ENCODE results near the gene NPC2. TPM values are rescaled to one million over a fixed set of nuclear protein-coding genes. Genes with fewer than 3 reads are reported as not detected.

The NPC2 gene
- total and polyA plus RNA-seq, 11 donors: 69.4 to 374 (median 135) TPM

- peaks cover 0 to 39% (median 0%) of the 10 kb centered on the region in 9 donors for H3K36me3 ChIP-seq
- DNase-seq (peak in 1 of 5 donors; percentile 41), ATAC-seq (no peak)
- H3K4me1 ChIP-seq: peaks cover 0 to 6% (median 0%) of the 10 kb centered on the region in 12 donors
- no peaks in the 10 kb centered on the region for H3K9me3 ChIP-seq
- intact Hi-C loops (cut with DNase I): no loop called here
- H3K27me3 ChIP-seq: no peaks in the 10 kb centered on the region
- TF ChIP-seq, protein P1, sequence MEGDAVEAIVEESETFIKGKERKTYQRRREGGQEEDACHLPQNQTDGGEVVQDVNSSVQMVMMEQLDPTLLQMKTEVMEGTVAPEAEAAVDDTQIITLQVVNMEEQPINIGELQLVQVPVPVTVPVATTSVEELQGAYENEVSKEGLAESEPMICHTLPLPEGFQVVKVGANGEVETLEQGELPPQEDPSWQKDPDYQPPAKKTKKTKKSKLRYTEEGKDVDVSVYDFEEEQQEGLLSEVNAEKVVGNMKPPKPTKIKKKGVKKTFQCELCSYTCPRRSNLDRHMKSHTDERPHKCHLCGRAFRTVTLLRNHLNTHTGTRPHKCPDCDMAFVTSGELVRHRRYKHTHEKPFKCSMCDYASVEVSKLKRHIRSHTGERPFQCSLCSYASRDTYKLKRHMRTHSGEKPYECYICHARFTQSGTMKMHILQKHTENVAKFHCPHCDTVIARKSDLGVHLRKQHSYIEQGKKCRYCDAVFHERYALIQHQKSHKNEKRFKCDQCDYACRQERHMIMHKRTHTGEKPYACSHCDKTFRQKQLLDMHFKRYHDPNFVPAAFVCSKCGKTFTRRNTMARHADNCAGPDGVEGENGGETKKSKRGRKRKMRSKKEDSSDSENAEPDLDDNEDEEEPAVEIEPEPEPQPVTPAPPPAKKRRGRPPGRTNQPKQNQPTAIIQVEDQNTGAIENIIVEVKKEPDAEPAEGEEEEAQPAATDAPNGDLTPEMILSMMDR (IDR thresholded peaks at IDR 0.05): no peak
- TF ChIP-seq POLR2A (IDR thresholded peaks at IDR 0.05): no peak
- H3K27ac ChIP-seq: no peak overlapping the region
- H3K4me3 ChIP-seq: no peak overlapping the region
Observed at GRCh38 chr14:74524812-74525135, 31.7 kb upstream of the NPC2 start.

DNA sequence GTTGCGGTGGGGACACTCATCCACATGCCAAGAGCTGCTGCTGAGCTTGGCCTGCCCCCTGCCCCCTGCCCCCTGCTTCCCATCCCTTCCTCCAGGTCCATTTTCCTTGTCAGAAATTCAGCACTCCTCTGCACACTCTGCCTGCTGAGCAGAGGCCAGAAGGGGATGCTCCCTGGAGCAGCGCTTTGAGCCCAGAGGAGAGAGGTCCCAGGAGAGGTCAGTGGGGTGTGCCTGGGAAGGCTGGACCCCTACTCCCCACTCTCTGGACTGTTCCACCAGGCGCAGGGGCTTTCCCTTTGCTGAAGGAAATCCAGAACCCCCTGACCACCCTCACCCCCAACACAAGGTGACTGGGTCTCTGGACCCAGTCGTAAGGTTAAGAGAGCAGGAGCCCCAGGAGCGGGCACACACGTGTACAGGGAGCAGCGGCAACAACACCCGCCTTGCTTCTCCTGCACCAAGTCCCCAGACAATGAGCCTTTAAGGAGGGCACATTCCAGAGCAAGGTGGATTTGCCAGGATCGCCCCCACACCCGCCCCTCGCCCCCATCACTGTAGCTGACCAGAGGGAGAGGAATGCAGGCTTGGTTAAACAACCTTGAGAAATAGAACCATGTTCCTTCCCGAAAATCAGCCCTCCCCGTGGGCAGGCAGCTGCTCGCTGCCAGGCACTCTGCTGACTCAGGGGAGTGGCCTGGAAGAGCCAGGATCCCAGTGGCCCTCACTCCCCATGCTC, 31.1 kb upstream of the NPC2 start:
- H3K36me3 ChIP-seq: peaks cover 0 to 35% (median 0%) of the 10 kb centered on the region in 9 donors
- no peak for ATAC-seq
- intact Hi-C loops (cut with DNase I): no loop called here

GRCh38 chr14:74522740-74523139, 29.6 kb upstream of the NPC2 start:
- WGBS, 4 donors: 92 to 98% (median 94%) methylated on average over 6 to 7 of the region's 7 CpGs

More for the DNA sequence above, 31.1 kb upstream of the NPC2 start:
- no peaks in the 10 kb centered on the region for H3K27me3 ChIP-seq
- WGBS, 4 donors: 60 to 88% (median 86%) methylated on average over 10 to 14 of the region's 14 CpGs
- H3K4me1 ChIP-seq: peaks cover 0 to 6% (median 0%) of the 10 kb centered on the region in 12 donors
- no peaks in the 10 kb centered on the region for H3K9me3 ChIP-seq
- TF ChIP-seq, protein P1 (IDR thresholded peaks at IDR 0.05): no peak
- no peak for TF ChIP-seq POLR2A (IDR thresholded peaks at IDR 0.05)
- DNase-seq: peak in 1 of 5 donors; percentile 12
- no peak overlapping the region for H3K27ac ChIP-seq
- H3K4me3 ChIP-seq: no peak overlapping the region

GRCh38 chr14:74521756-74522155, 28.7 kb upstream of the NPC2 start:
- TF ChIP-seq, protein P1 (IDR thresholded peaks at IDR 0.05): no peak
- no peak for TF ChIP-seq POLR2A (IDR thresholded peaks at IDR 0.05)
- intact Hi-C loops (cut with DNase I): no loop called here
- WGBS, 4 donors: 87 to 92% (median 90%) methylated on average over 6 to 10 of the region's 10 CpGs
- peaks cover 0 to 45% (median 0%) of the 10 kb centered on the region in 9 donors for H3K36me3 ChIP-seq
- DNase-seq: peak in 2 of 5 donors; percentile 11 to 61
- no peak overlapping the region for H3K4me3 ChIP-seq
- H3K9me3 ChIP-seq: no peaks in the 10 kb centered on the region
- H3K27me3 ChIP-seq: no peaks in the 10 kb centered on the region
- H3K27ac ChIP-seq: no peak overlapping the region
- no peak for ATAC-seq
- peaks cover 0 to 6% (median 0%) of the 10 kb centered on the region in 12 donors for H3K4me1 ChIP-seq

More at GRCh38 chr14:74522740-74523139, 29.6 kb upstream of the NPC2 start:
- DNase-seq (peak in 2 of 5 donors; percentile 4 to 45), ATAC-seq (no peak)
- no peak overlapping the region for H3K27ac ChIP-seq
- peaks cover 0 to 42% (median 0%) of the 10 kb centered on the region in 9 donors for H3K36me3 ChIP-seq
- no peaks in the 10 kb centered on the region for H3K27me3 ChIP-seq
- no peak overlapping the region for H3K4me3 ChIP-seq
- peaks cover 0 to 6% (median 0%) of the 10 kb centered on the region in 12 donors for H3K4me1 ChIP-seq
- no peaks in the 10 kb centered on the region for H3K9me3 ChIP-seq
- TF ChIP-seq POLR2A (IDR thresholded peaks at IDR 0.05): no peak
- TF ChIP-seq, protein P1 (IDR thresholded peaks at IDR 0.05): no peak
- intact Hi-C loops (cut with DNase I): no loop called here
